PC-3 (cell line): ENCODE measurements around the gene KRT23.

Experiments
- CTCF ChIP-seq: fragments of 300-600 bp; sonication (generic); conservative IDR thresholded peaks from 2 replicates; pipeline ENCODE4 v1.5.1; 2017; ENCODE audit warnings: antibody characterized with exemption, low read depth, mild to moderate bottlenecking, low read length
- EZH2 ChIP-seq: fragments of 300-600 bp; sonication (generic); IDR thresholded peaks from one replicate; pipeline ENCODE4 v1.6.1; 2017; ENCODE audit warnings: antibody characterized with exemption, mild to moderate bottlenecking, low read length; ENCODE audit not compliant: unreplicated experiment
- EZH2phosphoT487 ChIP-seq: fragments of 300-600 bp; sonication (generic); IDR thresholded peaks from 2 replicates; pipeline ENCODE4 v1.6.1; 2018; ENCODE audit warnings: mild to moderate bottlenecking, antibody characterized with exemption, low read length, borderline replicate concordance

GRCh38 chr17:40963838-40964237, 26.4 kb upstream of the KRT23 start:
- TF ChIP-seq EZH2 (no peak), CTCF (peak; percentile 65), EZH2phosphoT487 (no peak)
